VCaP (cell line): Measurements from ENCODE around the gene RSRC1.

Experiments
- H3K27ac ChIP-seq: fragments of 450-650 bp; 2 replicates; pipeline ENCODE4 v1.5.1; 2017
- CTCF ChIP-seq: fragments of 450-650 bp; conservative IDR thresholded peaks from 2 replicates; pipeline ENCODE4 v1.5.1; 2017; ENCODE audit warnings: mild to moderate bottlenecking, moderate library complexity

The RSRC1 gene

GRCh38 chr3:158560979-158561378, 451.1 kb downstream of the RSRC1 start:
- no peak for TF ChIP-seq CTCF
- no peak overlapping the region for H3K27ac ChIP-seq

- H3K27ac ChIP-seq: no peak overlapping the region
- TF ChIP-seq CTCF: no peak
These were observed 452.8 kb downstream of the RSRC1 start for GRCh38 chr3:158562674-158563073.

GRCh38 chr3:158563076-158563475, 453.2 kb downstream of the RSRC1 start:
- no peak for TF ChIP-seq CTCF
- H3K27ac ChIP-seq: no peak overlapping the region

- H3K27ac ChIP-seq: no peak overlapping the region
- TF ChIP-seq CTCF: no peak
These were observed 455.2 kb downstream of the RSRC1 start for GRCh38 chr3:158565076-158565475.

GRCh38 chr3:158568784-158569183, 458.9 kb downstream of the RSRC1 start:
- no peak overlapping the region for H3K27ac ChIP-seq
- no peak for TF ChIP-seq CTCF

- TF ChIP-seq CTCF: no peak
- H3K27ac ChIP-seq: no peak overlapping the region
These were observed 459.9 kb downstream of the RSRC1 start for GRCh38 chr3:158569794-158570193.

GRCh38 chr3:158570999-158571702, 461.3 kb downstream of the RSRC1 start, which contains the start of gene MLF1:
Gene MLF1, plus strand, starts transcription at chr3:158571194. Its CDS starts 107 bp downstream, at chr3:158571301.
- no peak within 1 kb of the TSS for H3K27ac ChIP-seq
- no peak for TF ChIP-seq CTCF
